ENCODE results near the gene FOXK1.

FOXK1 gene

DNA sequence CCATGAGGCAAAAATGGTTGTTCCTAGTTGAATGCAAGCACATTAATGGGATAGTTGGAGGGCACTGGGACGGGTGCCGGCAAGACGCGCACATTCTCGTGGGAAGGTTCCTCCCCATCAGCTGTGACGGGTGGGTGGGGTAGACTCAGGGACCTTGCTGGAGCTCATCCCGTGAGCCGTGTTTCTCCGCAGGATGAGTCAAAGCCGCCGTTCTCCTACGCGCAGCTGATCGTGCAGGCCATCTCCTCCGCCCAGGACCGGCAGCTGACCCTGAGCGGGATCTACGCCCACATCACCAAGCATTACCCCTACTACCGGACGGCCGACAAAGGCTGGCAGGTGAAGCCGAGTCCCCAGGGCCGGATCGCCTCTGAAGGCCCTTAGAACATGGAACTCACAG is 73.0 kb downstream of the FOXK1 start:
- Mint-ChIP-seq H3K4me3 (no peak overlapping the region), H3K9me3 (no peaks in the 10 kb centered on the region), H3K4me1 (ENCODE audit: low read depth) (peaks cover 7% of the 10 kb centered on the region), H3K27me3 (no peaks in the 10 kb centered on the region), H3K27ac (no peak overlapping the region), H3K36me3 (ENCODE audit: low read depth) (peaks cover 96% of the 10 kb centered on the region)
- intact Hi-C loops (cut with micrococcal nuclease): loop anchor here (2.0 kb wide), 1 partner anchor 72 kb away; the partner anchor contains the start of gene FOXK1

DNA sequence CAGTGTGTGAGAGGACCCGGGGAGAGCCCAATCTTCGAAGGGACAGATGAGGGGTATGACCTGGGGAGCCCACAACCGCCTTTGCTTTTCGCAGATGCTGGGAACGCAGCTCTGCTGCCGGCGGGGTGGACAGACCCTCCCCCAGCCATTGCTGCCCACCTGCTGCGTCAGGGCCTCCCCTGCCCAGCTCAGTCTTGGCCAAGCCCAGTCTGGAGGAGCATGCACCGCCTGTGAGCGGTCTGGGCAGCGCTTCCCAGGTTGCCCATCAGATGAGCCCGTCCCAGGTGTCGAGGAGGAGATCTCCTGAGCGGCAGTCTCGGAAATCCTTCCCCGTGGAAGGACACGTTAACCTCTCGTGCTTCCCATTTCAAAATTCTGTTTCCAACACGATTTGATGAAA is 76.0 kb downstream of the FOXK1 start:
- no peak overlapping the region for H3K4me3 Mint-ChIP-seq
- H3K4me1 Mint-ChIP-seq (ENCODE audit: low read depth): peaks cover 4% of the 10 kb centered on the region
- no peaks in the 10 kb centered on the region for H3K27me3 Mint-ChIP-seq
- H3K9me3 Mint-ChIP-seq: no peaks in the 10 kb centered on the region
- peaks cover 99% of the 10 kb centered on the region for H3K36me3 Mint-ChIP-seq (ENCODE audit: low read depth)
- no peak overlapping the region for H3K27ac Mint-ChIP-seq
- intact Hi-C loops (cut with micrococcal nuclease): no loop called here

DNA sequence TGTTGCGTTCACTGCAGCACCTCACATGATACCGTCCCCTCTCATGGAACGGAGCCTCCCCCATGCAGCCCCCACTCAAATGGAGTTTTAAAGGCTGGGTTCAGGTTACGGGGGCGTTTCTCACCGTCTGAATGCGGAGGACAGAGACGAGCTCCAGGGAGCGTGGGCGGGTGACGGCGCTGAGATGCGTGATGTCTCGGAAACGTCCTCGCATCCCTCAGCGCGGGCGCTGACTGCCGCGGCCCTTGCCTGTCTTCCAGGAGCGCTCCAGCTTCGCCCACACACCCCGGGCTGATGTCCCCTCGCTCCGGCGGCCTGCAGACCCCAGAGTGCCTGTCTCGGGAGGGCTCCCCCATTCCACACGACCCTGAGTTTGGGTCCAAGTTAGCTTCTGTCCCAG is 76.7 kb downstream of the FOXK1 start:
- Mint-ChIP-seq H3K4me1 (ENCODE audit: low read depth) (no peaks in the 10 kb centered on the region), H3K27ac (no peak overlapping the region), H3K36me3 (ENCODE audit: low read depth) (peaks cover 100% of the 10 kb centered on the region), H3K9me3 (no peaks in the 10 kb centered on the region), H3K27me3 (no peaks in the 10 kb centered on the region), H3K4me3 (no peak overlapping the region)
- intact Hi-C loops (cut with micrococcal nuclease): no loop called here

DNA sequence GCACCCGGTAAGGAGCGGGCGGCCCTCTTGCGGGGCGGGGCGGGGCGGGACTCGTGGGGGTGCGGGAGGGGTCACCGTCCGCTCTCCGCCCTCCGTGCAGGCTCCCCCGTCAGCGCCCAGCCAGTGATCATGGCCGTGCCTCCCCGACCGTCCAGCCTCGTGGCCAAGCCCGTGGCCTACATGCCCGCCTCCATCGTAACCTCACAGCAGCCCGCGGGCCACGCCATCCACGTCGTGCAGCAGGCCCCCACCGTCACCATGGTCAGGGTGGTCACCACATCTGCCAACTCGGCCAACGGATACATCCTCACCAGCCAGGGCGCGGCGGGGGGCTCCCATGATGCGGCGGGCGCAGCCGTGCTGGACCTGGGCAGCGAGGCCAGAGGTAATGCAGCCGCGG is 77.1 kb downstream of the FOXK1 start:
- Mint-ChIP-seq H3K9me3 (no peaks in the 10 kb centered on the region), H3K4me3 (no peak overlapping the region), H3K27me3 (no peaks in the 10 kb centered on the region), H3K27ac (no peak overlapping the region), H3K4me1 (ENCODE audit: low read depth) (no peaks in the 10 kb centered on the region), H3K36me3 (ENCODE audit: low read depth) (peaks cover 100% of the 10 kb centered on the region)
- intact Hi-C loops (cut with micrococcal nuclease): no loop called here

DNA sequence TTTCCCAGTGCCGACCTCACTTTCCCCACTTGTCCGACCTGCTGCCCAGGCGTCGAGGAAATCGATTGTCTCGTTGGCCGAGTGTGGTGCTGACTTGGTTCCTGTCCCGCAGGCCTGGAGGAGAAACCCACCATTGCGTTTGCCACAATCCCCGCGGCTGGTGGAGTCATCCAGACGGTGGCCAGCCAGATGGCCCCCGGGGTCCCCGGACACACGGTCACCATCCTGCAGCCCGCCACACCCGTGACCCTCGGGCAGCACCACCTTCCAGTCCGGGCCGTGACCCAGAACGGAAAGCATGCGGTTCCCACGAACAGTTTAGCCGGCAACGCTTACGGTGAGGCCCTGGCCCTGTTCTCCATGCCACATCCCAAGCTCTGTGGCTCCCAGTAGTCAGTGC is 78.9 kb downstream of the FOXK1 start:
- intact Hi-C loops (cut with micrococcal nuclease): no loop called here
- Mint-ChIP-seq H3K27me3 (no peaks in the 10 kb centered on the region), H3K36me3 (ENCODE audit: low read depth) (peaks cover 100% of the 10 kb centered on the region)

DNA sequence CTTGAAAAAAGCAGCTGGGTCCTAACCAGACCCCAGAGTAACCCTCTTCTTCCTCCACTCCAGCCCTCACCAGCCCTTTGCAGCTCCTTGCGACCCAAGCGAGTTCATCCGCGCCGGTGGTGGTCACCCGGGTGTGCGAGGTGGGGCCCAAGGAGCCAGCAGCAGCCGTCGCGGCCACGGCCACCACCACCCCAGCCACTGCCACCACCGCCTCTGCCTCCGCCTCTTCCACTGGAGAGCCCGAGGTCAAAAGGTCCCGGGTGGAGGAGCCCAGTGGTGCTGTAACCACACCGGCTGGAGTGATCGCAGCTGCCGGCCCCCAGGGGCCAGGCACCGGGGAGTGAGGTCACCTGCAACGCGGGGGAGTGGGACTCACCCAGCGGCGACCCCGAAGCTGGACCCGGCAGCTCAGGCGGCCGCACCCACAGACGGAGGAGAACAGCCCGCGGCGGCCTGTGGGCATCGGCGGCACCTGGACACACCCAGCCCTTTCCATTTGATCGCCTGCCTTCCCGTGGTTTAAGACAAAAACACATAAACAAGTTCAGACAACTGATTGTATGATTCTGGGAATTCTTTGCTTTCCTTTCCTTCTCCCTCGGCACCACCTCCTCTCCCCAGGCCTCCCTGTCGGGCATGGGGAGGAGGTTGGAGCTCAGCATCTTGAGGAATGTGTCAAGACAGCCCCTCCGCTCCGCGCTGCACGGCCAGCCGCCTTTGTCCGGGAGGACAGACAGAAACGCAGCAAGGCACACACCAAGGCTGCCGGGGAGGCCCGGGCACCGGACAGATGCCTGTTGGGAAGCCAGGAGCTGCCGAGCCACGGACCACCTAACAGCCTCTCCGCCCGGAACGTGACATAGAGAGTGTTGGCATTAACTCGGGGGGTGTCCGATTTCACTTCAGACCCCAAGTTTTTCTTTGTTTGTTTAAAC is 80.3 kb downstream of the FOXK1 start:
- Mint-ChIP-seq H3K4me1 (ENCODE audit: low read depth) (no peaks in the 10 kb centered on the region), H3K27ac (no peak overlapping the region), H3K4me3 (no peak overlapping the region), H3K36me3 (ENCODE audit: low read depth) (peaks cover 100% of the 10 kb centered on the region), H3K27me3 (no peaks in the 10 kb centered on the region), H3K9me3 (no peaks in the 10 kb centered on the region)
- intact Hi-C loops (cut with micrococcal nuclease): no loop called here

More for the DNA sequence above, 78.9 kb downstream of the FOXK1 start:
- Mint-ChIP-seq H3K4me1 (ENCODE audit: low read depth) (no peaks in the 10 kb centered on the region), H3K9me3 (no peaks in the 10 kb centered on the region), H3K4me3 (no peak overlapping the region), H3K27ac (no peak overlapping the region)

DNA sequence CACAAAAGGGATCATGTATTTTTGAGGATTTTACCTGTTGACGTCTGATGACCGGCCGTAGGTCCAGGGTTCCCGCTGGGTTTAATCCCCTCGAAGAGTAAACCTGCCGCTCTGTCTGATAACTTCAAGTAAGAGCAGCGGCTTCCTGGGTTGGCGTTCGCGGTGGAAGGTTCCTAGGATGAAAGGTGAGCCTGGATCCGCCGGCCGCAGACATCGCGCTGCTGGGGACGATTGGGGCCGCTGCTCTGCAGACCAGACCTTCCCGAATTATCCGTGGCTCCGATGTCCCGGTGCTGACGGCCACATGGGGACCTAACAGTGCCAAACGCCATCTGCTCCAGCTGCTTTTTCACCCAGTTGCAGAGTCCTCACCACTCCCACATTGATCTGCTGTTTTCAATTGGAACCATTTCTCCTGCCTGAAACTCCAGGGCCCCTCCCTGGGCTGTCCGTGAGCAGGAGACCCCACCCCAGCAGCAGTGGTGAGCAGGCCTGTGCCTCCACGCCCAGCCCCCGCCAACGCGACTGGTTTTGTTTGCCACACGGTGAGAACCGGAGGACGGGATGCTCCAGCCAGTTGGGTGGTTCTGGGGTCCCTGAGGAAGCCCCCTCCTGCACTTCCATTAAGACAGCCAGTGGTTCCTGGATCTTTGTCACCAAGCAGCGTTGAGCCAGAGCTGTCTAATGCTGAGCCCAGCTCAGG is 81.1 kb downstream of the FOXK1 start:
- H3K27ac Mint-ChIP-seq: no peak overlapping the region
- intact Hi-C loops (cut with micrococcal nuclease): no loop called here
- H3K27me3 Mint-ChIP-seq: no peaks in the 10 kb centered on the region
- no peaks in the 10 kb centered on the region for H3K4me1 Mint-ChIP-seq (ENCODE audit: low read depth)
- H3K36me3 Mint-ChIP-seq (ENCODE audit: low read depth): peaks cover 97% of the 10 kb centered on the region
- H3K4me3 Mint-ChIP-seq: no peak overlapping the region
- H3K9me3 Mint-ChIP-seq: no peaks in the 10 kb centered on the region

DNA sequence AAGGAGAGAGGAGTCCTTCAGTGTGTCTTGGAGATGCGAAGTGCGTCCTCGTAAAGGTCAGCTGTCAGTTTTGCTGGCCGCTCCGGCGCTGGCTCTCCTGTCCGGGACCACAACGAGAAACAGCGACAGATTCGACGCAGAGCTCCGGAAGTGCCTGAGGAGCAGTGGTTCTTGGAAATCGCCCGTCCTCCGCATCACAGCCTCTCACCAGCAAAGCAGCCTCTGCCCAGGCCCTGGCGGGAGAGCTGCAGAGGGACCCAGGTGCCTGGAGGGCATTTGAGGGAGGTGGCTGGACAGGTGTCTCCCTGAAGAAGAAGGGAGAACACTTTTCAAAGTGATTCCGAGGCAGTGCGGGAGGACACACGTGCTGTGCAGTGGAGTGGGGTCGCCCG is 81.7 kb downstream of the FOXK1 start:
- Mint-ChIP-seq H3K36me3 (ENCODE audit: low read depth) (peaks cover 97% of the 10 kb centered on the region), H3K4me3 (no peak overlapping the region), H3K27ac (no peak overlapping the region), H3K4me1 (ENCODE audit: low read depth) (no peaks in the 10 kb centered on the region), H3K9me3 (no peaks in the 10 kb centered on the region), H3K27me3 (no peaks in the 10 kb centered on the region)
- intact Hi-C loops (cut with micrococcal nuclease): no loop called here

DNA sequence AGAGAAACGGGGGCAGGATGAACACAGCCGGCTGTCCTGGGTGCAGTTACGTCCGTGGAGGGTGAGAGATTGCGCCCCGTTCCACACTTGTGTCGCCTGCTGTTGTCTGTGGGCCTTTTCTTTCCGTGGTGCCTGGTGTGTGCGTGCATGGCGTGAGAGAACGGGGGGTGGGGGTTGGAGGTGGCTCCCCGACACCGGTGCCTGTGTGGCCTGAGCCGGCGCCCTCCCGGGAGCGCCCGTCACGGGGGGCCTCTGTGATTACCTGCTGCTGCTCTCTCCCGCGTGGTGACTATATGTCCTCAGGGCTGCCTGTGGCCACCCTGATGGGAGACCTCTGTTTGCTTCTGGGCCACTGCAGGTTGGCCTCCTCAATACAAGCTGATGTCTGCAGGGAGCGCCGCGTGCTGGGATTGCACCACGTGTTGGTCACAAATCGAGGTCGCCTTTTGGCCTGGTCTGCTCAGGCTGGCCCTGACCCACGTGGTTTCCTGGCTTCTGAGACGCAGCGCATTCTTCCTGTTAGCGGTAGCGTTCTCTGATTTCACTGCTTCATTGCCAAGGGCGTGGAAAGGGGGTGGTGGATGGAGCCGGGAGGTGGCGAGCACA is 82.4 kb downstream of the FOXK1 start:
- Mint-ChIP-seq H3K4me3 (no peak overlapping the region), H3K4me1 (ENCODE audit: low read depth) (no peaks in the 10 kb centered on the region), H3K27me3 (no peaks in the 10 kb centered on the region), H3K27ac (no peak overlapping the region), H3K9me3 (no peaks in the 10 kb centered on the region), H3K36me3 (ENCODE audit: low read depth) (peaks cover 97% of the 10 kb centered on the region)
- intact Hi-C loops (cut with micrococcal nuclease): no loop called here

DNA sequence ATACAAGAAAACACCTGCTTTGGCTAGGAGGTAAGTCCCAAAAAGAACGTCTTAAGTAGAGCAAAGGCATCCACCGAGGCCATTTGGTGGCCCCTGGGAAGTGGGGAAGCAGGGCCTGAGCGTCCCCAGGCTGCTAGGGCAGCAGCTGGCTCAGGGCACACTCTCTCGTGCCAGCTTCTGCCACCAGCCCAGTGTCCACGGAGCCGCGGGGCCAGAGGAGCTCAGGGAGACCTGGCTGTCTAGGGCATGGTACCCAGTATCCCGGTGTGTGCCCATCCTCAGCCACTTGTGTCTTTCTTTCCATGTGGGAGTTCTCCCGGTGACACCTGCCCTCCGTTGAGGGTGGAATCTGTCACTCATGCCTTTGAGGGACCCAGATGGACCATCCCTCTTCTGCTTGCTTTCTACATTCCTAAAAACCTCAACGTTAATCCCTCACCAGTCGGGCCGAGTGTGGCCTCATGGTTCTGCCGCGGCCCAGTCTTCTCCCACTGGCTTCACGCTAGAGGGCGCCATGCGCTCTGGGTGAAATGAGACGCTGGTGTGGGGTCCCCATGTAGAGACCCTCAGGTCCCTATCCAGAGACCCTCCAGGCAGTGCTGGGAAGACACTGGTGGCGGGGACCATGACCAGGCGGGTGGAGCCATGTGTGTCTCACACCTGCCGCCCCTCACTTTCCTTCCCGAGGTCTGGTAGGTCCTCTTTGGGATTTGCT is 83.8 kb downstream of the FOXK1 start:
- Mint-ChIP-seq H3K27ac (no peak overlapping the region), H3K4me1 (ENCODE audit: low read depth) (no peaks in the 10 kb centered on the region), H3K4me3 (no peak overlapping the region), H3K27me3 (no peaks in the 10 kb centered on the region), H3K36me3 (ENCODE audit: low read depth) (peaks cover 93% of the 10 kb centered on the region), H3K9me3 (no peaks in the 10 kb centered on the region)
- intact Hi-C loops (cut with micrococcal nuclease): no loop called here

DNA sequence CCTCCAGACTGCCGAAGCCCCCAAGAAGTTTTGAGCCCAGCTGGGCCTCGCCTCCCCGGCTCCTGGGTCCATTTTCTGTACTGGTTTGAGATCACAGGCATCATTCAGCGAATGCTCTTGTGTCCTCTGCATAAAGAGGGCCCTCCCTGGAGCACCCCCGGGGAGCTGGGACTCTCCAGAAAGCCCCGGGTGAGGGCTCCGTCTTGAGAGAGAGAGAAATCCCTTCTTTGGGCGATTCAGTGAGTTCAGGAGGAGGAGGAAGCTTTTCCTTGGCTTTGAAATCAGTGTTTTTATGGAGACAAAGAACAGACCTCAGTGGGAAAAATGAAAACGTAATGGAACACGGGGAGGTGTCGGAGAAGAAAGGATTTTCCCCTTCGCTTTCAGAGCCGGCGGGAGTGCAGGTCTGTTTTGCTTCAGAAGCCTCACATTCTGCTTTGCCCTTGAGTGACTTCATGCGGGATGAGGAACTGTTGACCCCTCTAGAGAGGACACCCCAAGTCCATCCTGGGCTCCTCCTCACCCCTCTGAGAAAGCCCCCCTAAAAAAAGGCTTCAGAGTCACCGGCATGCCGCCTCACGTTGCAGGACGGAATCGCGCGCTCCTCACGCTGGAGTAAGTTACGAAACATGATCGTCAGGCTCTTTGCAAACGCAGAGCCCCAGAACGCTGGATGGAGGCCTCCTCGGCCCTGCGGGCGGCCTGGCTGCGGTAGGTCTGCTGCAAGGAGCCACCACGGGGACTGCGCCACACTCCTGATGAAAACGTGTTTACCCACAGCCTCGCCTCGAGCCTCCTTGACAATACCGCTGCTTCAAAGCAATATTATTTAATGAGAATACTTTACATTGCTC is 84.8 kb downstream of the FOXK1 start:
- intact Hi-C loops (cut with micrococcal nuclease): no loop called here
- Mint-ChIP-seq H3K9me3 (no peaks in the 10 kb centered on the region), H3K36me3 (ENCODE audit: low read depth) (peaks cover 92% of the 10 kb centered on the region)

DNA sequence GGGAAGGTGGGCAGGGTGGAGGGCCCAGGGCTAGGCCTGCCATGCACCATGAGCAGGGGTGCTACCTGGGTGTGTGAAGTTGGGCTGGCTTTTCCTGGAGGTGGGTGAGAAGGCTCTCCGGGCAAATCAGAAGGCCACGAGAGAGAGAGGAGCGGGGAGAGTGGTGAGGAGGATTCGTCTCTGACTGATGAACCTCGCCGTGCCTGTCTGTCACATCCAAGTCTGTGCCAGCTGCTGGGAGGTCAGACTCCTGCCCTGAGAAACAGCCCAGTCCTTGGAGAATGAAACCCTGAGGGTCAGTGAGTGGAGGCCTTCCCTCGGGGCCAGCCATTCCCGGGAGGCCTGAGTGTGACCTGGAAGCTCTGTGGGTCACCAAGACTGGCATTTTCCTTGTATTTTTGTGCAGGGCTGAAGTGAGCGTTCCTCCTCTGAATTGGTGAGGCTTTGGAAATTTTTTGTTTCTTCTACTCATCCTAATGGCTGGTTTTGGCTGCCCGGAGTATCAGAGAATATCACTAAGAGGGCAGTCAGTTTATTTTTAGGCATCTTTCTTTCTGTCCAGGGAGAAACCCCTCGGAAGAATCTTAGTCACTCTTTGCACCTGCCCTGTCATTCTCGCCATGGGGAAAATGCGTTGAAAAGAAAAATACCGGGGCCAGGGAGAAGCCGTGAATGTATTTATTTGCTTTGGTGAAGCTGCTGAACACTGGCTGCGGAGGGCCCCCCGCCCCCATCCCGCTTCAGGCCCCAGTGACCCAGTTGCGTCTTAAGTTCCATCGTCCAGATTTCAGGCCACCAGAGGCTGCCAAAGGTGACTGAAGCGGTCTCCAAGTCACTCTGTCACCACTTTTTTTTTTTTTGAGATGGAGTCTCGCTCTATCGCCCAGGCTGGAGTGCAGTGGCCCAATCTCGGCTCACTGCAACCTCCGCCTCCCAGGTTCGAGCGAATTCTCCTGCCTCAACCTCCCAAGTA is 86.8 kb downstream of the FOXK1 start:
- H3K4me1 Mint-ChIP-seq (ENCODE audit: low read depth): peaks cover 6% of the 10 kb centered on the region
- no peak overlapping the region for H3K4me3 Mint-ChIP-seq
- H3K9me3 Mint-ChIP-seq: no peaks in the 10 kb centered on the region
- H3K36me3 Mint-ChIP-seq (ENCODE audit: low read depth): peaks cover 79% of the 10 kb centered on the region
- no peak overlapping the region for H3K27ac Mint-ChIP-seq
- H3K27me3 Mint-ChIP-seq: no peaks in the 10 kb centered on the region
- intact Hi-C loops (cut with micrococcal nuclease): no loop called here

More for the DNA sequence above, 84.8 kb downstream of the FOXK1 start:
- H3K27ac Mint-ChIP-seq: no peak overlapping the region
- H3K4me1 Mint-ChIP-seq (ENCODE audit: low read depth): no peaks in the 10 kb centered on the region
- H3K27me3 Mint-ChIP-seq: no peaks in the 10 kb centered on the region
- no peak overlapping the region for H3K4me3 Mint-ChIP-seq
